Ovary (tissue), 3 donors: Measurements from ENCODE around the gene ADARB2.

ENCODE experiments used
- CTCF ChIP-seq, 3 donors: fragments of 450-650 bp in 2 of 3; fragments of 200-600 bp in 1 of 3; IDR thresholded peaks; one replicate each; pipeline versions ENCODE4 v1.5.1 to v1.8.0; 2016 to 2022; ENCODE audit warnings: antibody characterized with exemption in 3 of 3, mild to moderate bottlenecking in 1 of 3
- EP300 ChIP-seq: sonication (generic); formaldehyde crosslinking; IDR thresholded peaks from one replicate; pipeline ENCODE4 v1.6.1; 2017; ENCODE audit warnings: antibody characterized with exemption
- POLR2A ChIP-seq: fragments of 450-650 bp; IDR thresholded peaks from one replicate; pipeline ENCODE4 v1.6.1; 2017; ENCODE audit warnings: antibody characterized with exemption, mild to moderate bottlenecking, moderate library complexity
- donor health status: DM: no; HTN: no; CAD: no.

- TF ChIP-seq CTCF (IDR thresholded peaks at IDR 0.05) (no peak), POLR2A (no peak), EP300 (no peak)
Observed at GRCh38 chr10:1483246-1483645, 254.1 kb downstream of the ADARB2 start.
